ENCODE measurements around the gene TMEM167B. TPM values are rescaled to one million over a fixed set of nuclear protein-coding genes. Genes with fewer than 3 reads are reported as not detected.
A peak's percentile ranks its signal among the peaks of the same experiment; 100 is the strongest.

Gene TMEM167B
- total and polyA plus RNA-seq, 2 of the 4 experiments (the other 2 are of a cell fraction): 21.6 to 32.1 TPM

DNA sequence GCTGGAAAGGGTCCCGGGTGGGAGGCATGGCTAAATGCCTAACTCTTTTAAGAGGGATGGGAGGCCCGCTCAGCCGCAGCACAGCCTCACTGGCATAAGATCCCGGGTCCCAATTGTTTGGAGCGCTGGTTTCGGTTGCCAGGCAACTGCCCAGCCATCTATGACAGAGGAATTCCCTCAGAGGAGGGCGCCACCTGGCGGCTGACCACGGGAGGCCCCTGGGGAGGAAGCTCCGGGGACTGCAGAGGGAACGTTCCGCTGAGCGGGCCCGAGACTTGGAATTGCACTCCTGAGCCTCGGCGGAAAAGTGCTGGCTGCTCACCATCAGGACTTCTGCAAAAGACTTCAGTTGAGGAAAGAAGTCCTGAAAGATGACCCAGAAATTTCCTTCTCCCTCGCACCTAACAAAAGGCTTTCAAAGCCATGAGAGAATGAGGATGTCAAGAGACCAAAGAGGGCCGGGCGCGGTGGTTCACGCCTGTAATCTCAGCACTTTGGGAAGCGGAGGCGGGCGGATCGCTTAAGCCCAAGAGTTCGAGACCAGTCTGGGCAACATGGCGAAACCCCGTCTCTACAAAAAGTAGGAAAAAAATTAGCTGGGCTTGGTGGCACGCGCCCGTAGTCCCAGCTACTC is 22.2 kb downstream of the TMEM167B start:
- Histone ChIP-seq H2BK15ac (ENCODE audit: low read depth, low read length) (no peak overlapping the region), H2AK5ac (ENCODE audit: low read depth, low read length) (no peak overlapping the region), H4K5ac (ENCODE audit: low read depth, low read length) (no peak overlapping the region), H3K4me1 (ENCODE audit: control insufficient read depth, insufficient read depth, low read length) (peaks cover 2% of the 10 kb centered on the region; the same call in 1 of the 2 replicates), H3K9me3 (ENCODE audit: control insufficient read depth, insufficient read depth, low read length) (no peaks in the 10 kb centered on the region), H4K8ac (ENCODE audit: low read depth in 2 of 2, low read length in 2 of 2) (no peak overlapping the region; a peak in 1 of 4 replicates), H3K36me3 (ENCODE audit: control insufficient read depth, insufficient read depth, low read length) (no peaks in the 10 kb centered on the region), H4K91ac (ENCODE audit: insufficient read depth, low read depth, low read length) (no peak overlapping the region), H3K9me1 (ENCODE audit: insufficient read depth, low read length) (no peaks in the 10 kb centered on the region), H3K79me1 (ENCODE audit: low read depth in 1 of 2, low read length in 2 of 2) (no peaks in the 10 kb centered on the region), H3K23ac (ENCODE audit: low read depth, low read length) (no peak overlapping the region), H3K4me2 (ENCODE audit: low read depth, low read length) (peak overlapping the region; percentile 75), H3K27ac (ENCODE audit: insufficient read depth, low read length) (no peak overlapping the region), H3K18ac (ENCODE audit: low read depth, low read length) (no peak overlapping the region), H3K4ac (ENCODE audit: low read depth, low read length) (no peak overlapping the region), H2BK120ac (ENCODE audit: low read depth, low read length) (no peak overlapping the region), H3K56ac (ENCODE audit: extremely low read depth, insufficient read depth, low read length) (no peak overlapping the region), H2AFZ (replicated peaks; ENCODE audit: low read length, poor library complexity) (peak overlapping the region; percentile 75), H3K27me3 (ENCODE audit: control insufficient read depth, insufficient read depth, low read length) (peaks cover 23% of the 10 kb centered on the region), H3K4me3 (ENCODE audit: insufficient read depth, low read depth, low read length) (no peak overlapping the region), H3K14ac (replicated peaks; ENCODE audit: low read depth, low read length) (no peak overlapping the region), H3K9ac (ENCODE audit: low read depth, low read length) (no peak overlapping the region), H4K20me1 (ENCODE audit: insufficient read depth, low read length) (no peaks in the 10 kb centered on the region), H2BK5ac (ENCODE audit: low read depth, low read length, poor library complexity, severe bottlenecking) (no peak overlapping the region), H2AK9ac (replicated peaks; ENCODE audit: low read depth, low read length, poor library complexity) (peak overlapping the region; percentile 67), H2BK20ac (ENCODE audit: low read depth, low read length) (no peak overlapping the region)
- ATAC-seq (ENCODE audit: low read depth) (peak; percentile 94), DNase-seq (peak; percentile 85)
- no TSS peak for BruUV-seq (replicated peaks)
- 0% methylated on average over 3 of the region's 31 CpGs; no CpG with 5 or more reads in 1 of the 2 experiments for WGBS, 2 experiments (ENCODE audit: extremely low coverage in 2 of 2, insufficient read length in 1 of 2)
- dilution Hi-C loops (cut with HindIII; ENCODE audit: low sequenced_read_pairs, unreplicated experiment) (no loop called here), intact Hi-C loops (cut with micrococcal nuclease) (loop anchor here (1.0 to 5.0 kb wide), 4 partner anchors 102 to 286 kb away; partner anchors contain the start of gene CLCC1), in situ Hi-C loops (cut with MboI; ENCODE audit: low sequenced_read_pairs) (no loop called here)
- ChIA-PET CTCF (interaction anchor here (0.9 to 2.4 kb wide), 8 partner anchors 10 to 115 kb away, joined by 3 to 13 read pairs (median 4); partner anchors contain the start of genes TAF13 and TMEM167B), POLR2A (ENCODE audit: unreplicated experiment) (interaction anchor here (0.6 kb wide), 1 partner anchor 259 kb away, joined by 3 read pairs; no protein-coding TSS in a partner anchor)
- TF ChIP-seq MAZ (IDR thresholded peaks at IDR 0.05; ENCODE audit: borderline replicate concordance, low read depth, low read length) (peak; percentile 83; the same call in 1 of the 2 replicates), RAD21 (IDR thresholded peaks at IDR 0.05; ENCODE audit: low read length) (peak; percentile 68), SMC3 (IDR thresholded peaks at IDR 0.05; ENCODE audit: low read depth, low read length) (peak; percentile 81), CHD1 (IDR thresholded peaks at IDR 0.05; ENCODE audit: low read depth, low read length) (no peak)
- TF ChIP-seq, protein P1, sequence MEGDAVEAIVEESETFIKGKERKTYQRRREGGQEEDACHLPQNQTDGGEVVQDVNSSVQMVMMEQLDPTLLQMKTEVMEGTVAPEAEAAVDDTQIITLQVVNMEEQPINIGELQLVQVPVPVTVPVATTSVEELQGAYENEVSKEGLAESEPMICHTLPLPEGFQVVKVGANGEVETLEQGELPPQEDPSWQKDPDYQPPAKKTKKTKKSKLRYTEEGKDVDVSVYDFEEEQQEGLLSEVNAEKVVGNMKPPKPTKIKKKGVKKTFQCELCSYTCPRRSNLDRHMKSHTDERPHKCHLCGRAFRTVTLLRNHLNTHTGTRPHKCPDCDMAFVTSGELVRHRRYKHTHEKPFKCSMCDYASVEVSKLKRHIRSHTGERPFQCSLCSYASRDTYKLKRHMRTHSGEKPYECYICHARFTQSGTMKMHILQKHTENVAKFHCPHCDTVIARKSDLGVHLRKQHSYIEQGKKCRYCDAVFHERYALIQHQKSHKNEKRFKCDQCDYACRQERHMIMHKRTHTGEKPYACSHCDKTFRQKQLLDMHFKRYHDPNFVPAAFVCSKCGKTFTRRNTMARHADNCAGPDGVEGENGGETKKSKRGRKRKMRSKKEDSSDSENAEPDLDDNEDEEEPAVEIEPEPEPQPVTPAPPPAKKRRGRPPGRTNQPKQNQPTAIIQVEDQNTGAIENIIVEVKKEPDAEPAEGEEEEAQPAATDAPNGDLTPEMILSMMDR (conservative IDR thresholded peaks at IDR 0.05; ENCODE audit: low read depth, low read length): peak; percentile 91
